ENCODE measurements around the gene MICAL1.
"Not testable (repeated sequence)": the region's sequence is repeated elsewhere in the genome, so short reads cannot be mapped to it uniquely, and the experiment has no call there.

Gene MICAL1

DNA sequence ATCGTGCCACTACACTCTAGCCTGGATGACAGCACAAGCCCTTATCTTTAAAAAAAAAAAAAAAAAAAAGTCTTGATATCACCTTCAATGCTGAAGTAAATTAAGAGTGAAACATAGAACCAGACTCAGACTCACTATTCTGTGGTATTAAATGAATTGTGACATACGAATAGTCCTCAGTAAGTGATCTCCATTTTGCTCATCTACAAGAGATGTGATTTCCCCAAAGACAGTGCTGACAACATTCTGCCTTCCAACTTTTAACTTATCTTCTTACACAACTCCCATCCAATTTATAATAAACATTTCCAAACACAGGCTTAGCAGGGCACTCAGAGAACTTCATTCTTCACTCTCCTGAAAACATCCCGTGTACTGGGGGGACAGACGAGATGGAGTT lies 19.4 kb upstream of the MICAL1 start:
- no peak for DNase-seq

DNA sequence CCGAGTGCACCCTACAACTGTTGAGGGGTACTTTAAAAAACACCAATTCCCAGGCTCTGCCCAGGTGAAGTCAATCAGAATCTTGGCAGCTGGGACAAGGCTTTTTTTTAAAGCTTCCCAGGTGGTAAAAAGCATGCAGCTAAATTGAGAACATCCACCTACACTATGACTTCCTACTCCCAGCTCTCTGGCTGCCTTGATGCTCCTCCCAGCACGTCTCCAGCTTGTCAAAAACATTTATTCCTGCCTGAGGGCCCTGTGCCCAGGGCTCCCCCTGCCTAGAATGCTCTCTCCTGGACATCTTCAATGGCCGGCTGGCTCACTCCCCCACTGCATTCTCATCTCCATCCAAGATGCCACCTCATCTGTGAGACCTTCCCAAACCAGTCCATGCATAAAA lies 17.5 kb upstream of the MICAL1 start:
- DNase-seq, result no peak

DNA sequence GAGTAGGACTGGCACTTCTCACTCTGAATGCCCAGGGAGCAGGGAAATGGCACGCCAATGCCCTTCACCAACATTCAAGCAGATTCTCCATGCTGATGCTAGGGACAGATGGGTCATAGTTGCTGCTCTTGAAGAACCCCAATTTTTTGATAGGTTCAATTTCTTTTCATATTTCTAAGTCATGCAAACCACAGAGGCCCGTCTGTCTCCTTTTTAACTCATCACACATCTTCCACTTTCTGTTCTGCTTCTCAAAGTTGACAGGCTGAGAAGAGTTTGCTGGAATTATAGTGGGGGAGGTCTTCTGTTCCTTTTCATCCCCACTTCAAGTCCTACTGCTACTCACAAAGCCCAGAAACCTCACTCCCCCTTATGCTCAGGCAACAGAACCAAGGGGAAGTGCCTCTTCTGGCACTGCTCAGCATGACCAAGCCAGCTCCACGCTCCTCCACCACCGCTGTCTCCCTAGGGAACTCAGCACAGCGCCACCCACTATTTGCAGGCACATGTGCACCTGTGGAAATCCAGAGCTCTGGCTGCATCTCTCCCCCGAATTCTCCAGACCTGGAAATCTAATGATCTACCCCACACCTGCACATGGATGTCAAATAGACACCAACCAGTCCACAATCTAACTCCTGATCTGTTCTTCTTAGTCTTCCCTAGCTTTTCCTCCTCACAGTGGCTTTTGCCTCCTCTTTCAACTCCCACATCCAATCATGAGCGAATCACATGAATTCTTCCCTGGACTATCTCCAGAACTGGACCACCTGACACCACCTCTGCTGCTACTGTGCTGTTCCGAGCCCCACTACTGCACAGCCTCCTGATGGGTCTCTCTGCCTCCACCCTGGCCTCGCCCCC lies 16.8 kb upstream of the MICAL1 start:
- no peak for DNase-seq

DNA sequence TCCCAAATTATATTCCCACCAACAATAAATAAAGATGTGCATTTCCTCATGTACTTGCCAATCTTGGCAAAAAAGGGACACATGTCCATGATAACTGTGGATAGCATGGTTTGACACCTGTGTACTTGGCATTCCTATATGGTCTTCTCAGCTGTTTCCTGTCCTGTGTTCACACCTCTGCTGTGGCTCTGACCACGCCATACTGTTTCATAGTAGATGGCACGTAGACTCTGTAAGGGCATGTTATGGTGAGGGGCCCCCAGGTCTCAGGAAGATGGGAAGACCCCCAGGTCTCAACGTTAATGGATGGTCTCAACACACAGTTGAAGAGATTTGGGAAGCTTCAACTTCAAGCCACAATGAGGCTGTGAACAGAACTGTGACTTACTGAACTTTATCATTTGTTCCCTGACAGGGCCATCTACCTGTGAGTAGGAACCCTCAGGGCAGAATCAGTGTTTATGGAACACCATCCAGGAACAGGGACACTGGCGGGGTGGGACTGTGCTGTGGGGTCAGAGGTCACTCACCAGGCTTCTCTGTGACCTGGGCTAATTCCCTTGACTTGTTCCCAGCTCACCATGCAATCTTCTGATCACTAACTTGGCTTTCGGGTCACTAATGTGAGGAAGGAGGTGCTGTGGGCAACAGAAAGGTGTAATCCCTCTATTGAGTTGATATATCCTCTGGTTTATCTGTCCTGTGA lies 15.7 kb upstream of the MICAL1 start:
- no peak for DNase-seq

DNA sequence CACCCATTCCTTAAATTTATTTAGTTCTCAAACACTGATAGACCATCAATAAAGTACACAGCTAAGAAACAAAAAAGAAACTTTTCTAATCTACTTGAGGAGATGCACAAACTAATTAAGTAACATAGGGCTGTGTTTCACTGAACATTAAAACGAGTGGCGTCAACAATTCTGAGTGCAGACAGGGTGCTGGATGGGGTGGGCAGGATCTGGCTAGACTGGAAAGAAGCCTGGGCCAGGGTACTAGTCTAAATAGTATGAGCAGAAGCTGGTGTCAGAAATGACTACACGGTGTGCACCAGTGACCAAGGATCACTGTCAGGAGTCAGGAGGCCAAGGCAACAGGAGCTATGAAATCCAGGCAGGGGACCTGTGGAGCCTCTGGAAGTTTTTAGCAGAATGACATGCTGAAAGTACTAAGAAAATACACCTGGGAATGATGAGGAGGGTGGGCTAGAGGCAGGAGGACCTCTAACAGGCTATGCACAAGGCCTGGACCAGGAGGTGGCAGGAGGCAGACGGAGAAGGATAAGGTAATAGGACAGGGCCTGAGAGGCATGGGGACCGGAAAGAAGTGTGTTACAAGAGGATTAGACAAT lies 14.1 kb upstream of the MICAL1 start:
- no peak for DNase-seq

DNA sequence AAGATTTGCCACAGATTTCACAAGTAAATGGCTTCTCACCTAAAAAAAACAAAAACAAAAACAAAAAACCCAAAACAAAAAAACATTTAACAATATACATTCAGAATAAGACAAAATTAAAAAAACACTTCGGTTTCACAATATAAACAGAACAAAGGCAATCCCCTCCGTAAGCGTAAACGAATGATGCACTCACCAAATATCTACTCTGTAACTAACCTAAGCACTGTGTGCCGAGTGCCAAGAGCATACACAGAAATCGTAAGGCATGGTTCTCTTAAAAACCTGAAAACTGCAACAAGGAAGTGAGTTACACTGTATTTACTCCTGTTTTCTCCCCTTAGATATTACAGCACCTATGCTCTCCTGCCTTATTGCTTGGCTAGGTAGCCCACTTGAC lies 12.1 kb upstream of the MICAL1 start:
- no peak for DNase-seq

DNA sequence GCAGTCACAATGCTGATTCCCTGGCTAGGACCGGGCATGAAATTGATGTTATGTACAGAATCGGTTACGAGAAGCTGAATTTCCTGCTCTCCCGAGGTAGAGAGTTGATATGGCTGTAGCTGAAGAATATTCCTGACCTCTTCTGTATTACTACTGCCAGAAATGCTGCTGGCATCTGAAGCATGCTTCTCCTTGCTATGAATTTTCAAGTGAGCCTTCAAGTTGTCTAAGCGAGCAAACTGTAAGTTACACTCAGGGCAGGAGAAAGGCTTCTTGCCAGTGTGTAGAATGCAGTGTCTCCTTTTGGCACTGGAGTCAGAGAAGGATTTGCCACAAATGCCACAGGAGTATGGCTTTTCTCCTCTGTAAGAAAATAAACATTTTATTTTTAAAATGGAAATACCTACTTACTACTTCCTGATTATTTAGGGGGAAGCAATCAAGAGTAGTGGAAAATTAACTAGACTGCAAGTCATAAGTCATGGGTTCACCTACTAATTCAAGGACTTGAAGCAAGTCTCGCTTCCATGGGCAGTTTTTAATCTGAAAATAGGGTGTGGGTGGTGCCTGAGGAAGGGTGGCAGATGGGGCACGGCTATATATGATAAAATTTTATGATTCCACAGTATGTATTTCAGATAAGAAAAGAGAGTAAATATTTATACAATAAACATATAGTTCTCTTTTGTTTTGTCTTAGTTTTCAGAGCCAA lies 10.8 kb upstream of the MICAL1 start:
- no peak for DNase-seq

DNA sequence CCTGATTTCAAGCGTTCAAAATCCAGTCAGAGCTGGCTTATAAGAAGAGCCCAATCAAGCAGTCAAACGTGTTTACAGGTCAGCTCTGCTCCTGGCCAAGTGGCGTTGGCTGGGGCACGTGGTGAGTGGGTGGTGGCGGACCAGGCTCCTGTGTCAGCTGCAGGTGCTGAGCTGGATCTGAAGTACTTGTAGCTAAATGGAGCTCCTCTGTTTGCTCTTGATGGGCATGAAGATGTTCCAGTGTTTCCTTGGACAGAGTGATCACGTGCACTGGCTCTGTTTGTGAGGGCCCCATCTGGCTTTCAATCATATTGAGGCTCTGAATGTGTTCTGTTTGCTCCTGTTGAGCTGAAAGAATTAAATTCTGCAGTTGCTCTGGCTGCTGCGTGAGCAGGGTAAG lies 10.2 kb upstream of the MICAL1 start:
- DNase-seq, result peak in 1 of 2 experiments; percentile 13

DNA sequence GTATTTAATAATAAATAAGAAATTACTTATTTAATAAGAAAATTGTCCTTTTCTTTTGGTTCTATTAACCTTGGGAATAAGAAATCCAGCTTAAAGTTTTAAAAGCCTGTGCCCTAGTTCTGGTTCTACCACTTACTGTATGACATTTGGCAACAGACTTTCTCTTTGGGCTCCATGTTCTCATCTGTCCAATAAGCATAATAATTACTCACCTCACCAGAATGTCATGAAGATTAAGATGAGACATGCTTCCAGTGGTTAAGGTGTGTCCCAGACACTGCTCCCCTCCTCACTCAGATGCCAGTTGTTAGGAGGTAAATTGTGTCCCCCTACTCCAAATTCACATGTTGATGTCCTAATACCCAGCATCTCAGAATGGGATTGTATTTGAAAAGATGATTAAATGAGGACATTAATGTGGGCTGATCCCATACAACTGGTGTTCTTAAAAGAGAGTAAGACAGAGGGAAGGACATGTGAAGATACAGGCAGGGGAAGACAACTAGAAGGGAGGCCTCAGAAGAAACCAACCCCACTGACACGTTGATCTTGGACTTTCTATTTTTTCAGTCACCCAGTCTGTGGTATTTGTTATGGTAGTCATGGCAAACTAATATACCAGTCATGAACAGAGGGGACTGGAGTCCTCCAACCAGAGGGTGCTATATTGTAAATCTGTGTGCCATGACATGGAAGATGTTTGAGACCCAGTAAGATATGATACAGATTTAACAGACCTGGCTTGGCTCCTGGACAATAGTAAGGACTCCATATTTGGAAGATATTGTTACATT lies 6.4 kb upstream of the MICAL1 start:
- no peak for DNase-seq

DNA sequence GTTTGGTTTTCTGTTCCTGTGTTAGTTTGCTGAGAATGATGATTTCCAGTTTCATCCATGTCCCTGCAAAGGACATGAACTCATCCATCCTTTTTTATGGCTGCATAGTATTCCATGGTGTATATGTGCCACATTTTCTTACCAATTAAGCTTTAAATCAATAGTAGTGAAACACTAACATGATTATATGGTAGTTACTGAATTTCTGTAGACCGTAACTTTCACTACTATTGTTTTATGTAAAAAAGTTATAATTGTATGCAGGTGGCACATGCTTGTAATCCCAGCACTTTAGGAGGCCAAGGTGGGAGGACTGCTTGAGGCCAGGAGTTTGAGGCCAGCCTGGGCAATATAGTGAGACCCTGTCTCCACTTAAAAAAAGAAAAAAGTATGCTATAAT lies 5.6 kb upstream of the MICAL1 start:
- not testable (repeated sequence) for DNase-seq

DNA sequence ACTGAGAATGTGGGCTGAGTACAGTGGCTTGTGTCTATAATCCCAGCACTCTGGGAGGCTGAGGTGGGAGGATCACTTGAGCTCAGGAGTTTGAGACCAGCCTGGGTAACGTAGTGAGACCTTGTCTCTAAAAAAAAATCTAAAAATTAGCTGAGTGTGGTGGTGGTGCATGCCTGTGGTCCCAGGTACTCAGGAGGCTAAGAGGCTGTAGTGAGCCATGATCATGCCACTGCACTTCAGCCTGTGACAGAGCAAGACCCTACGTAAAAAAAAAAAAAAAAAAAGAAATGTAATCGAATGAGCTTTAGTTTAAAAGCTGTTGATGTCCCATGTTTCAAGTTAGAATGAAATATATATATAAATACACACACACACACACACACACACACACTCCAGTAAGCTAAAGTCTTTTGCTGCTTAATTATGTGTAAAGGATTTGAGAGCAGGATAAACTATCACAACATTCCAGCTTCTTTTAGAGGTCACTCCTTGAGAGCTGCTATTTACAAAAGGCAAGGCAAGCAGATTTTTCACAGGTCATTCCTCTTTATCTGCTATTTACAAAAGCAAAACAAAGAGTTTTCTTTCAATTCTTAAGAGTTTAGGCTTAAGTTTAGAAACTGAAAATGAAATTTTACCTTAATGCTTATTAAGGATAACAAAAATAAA lies 4.7 kb upstream of the MICAL1 start:
- no peak for DNase-seq

DNA sequence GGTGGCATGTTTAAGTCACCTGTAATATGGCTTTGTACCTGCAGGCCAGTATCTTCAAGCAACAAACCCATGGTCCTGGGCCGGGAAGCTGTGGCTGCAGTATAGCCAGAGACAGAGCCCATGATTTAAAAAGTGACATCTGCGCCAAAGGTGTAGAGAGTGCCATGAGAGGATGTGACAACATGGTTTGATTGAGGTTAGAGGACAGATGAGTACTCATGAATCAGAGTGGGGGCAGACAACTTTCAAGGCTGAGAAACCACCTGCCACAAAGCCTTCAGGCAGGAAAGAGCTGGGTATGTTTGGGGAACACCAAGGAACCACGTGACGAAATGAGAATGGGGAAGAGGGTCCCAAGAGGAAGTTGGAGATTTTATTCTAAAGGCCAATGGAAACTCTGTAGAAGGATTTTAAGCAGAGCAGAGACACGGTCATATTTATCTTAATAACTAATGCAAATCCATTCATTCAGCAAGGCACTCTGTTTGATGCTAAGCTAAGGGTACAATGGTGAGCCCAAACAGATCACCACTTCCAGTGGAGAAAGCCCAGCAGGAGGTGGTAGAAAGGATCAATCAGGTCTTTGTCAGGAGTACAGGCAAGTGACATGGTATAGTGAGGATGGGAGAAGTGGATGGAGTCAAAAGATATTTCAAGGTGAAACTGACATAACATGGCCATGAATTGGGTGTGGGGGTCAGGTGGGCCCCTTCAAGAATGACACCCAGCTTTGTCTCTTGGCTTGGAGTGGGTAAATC lies 3.4 kb upstream of the MICAL1 start:
- DNase-seq, result no peak

DNA sequence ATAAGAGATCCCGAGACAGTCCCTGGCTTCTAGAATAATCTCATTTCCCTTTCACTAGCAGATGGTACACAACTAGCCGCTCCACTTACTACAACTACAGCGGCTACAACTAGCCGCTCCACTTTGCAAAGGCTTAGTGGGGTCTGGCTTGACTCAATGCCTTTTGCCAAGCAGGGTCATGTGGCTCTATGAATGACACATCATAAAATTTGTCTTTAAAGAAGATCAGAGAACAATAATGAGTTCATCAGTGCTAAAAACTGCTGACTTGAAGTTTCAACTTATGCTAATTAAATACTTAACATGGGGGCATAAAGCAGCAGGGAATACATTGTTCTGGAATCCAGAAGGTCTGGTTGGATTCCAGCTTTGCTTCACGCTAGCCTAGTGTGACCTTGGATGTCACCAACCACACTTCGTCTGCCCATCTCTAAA lies 2.0 kb upstream of the MICAL1 start:
- DNase-seq, result no peak

DNA sequence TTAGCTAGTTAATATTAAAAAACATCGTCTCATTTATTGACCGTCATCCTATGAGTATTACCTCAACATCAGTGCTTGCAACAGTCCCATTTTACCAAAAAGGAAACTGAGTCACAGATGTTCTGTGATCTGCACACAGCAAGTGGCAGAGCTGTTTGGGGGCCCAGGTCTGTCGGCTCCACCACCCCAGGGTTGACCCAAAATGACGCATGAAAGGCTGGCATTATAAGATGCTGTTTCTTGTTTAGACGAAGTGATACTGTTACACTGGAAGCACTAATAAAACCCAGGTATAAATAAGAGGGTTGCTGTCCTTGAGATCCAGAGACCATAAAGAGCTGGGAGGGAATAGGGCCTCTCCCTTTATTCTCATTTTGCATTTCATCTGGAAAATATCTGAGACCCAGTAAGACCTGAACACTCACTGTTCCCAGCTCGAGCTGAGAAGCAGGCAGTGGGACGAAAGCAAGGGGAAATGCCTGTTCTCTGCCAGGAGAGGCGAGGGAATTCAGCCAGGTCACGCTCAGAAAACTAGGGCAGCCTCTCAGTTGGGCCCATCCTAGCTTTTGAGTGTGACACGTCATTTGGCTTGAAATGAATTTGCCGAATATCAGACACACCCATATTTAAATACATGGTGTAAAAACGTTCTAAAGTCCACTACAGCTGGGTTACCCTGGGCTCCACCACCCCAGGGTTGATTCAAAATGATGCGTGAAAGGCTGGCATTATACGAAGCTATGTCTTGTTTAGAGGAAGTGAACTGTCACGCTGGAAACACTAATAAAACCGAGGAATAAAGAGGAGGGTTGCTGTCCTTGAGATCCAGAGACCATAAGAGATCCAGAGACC lies 1.4 kb upstream of the MICAL1 start:
- no peak for DNase-seq

DNA sequence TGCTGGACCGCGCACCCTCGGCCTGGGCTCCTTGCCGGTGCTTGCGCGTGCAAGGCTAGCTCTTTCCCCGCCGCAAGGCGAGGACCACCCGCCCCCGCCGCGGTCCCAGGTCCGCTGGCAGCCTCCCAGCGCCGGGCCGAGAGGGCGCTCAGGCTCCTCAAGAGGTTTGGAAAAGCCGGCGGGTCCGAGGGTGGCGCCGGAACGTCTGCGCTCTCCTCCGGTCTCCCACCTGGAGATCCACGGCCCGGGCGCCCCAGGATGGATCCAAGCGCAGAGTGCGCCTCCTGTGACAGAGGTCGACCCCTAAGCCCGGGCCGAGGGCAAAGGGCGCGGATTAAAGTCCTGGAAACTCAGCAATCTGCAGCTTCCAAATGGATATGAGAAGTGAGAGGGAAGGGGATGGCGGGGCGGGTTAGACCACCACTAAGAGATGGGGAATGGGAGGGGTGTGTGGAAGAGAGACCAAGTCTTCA lies 575 bp upstream of the MICAL1 start:
- peak; percentile 53 to 69 for DNase-seq

DNA sequence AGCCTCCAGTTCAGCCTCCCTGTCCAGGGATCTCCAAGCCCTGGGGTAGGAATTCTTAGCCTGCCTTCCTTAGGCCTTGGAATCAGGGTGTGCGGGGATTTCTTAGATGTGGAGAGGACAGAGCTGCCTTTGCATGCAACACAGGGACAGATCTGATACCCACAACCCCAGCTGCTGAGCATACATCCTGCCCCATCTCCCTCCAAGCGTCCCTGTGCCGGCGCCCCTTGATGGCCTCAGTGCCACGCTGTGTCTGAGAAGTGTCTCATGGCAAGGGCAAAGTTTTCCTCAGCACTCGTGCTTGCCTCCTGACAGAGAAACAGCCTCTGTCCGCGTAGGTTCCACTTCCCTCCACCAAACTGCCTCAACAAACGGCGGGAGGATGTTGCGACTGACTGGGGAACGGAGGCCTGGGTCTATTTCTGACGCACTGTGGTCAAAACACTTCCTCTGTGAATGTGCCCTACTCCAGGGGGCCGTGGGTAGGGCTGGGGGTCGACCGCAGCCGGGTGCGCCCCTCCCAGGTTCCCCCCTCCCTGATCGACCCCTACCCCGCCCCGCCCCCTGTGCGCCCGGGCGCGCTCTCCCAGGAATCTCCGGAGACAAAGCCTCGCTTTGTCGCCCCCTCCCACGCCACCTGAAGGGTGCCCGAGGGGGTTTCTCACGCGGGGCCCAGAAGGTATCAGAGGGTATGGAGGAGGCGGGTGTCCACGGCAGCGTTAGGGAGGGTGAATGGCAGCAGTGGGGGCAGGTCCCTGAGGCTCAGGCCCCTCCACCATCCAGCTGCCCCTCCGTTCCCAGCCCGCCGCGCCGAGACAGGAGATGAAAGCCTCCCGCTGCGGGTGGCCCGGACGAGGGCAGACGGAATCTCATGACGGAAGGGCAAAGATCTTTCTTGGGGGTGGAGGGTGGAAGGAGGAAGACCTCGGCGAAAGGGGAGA lies 806 bp downstream of the MICAL1 start:
- DNase-seq, result peak; percentile 57 to 67

DNA sequence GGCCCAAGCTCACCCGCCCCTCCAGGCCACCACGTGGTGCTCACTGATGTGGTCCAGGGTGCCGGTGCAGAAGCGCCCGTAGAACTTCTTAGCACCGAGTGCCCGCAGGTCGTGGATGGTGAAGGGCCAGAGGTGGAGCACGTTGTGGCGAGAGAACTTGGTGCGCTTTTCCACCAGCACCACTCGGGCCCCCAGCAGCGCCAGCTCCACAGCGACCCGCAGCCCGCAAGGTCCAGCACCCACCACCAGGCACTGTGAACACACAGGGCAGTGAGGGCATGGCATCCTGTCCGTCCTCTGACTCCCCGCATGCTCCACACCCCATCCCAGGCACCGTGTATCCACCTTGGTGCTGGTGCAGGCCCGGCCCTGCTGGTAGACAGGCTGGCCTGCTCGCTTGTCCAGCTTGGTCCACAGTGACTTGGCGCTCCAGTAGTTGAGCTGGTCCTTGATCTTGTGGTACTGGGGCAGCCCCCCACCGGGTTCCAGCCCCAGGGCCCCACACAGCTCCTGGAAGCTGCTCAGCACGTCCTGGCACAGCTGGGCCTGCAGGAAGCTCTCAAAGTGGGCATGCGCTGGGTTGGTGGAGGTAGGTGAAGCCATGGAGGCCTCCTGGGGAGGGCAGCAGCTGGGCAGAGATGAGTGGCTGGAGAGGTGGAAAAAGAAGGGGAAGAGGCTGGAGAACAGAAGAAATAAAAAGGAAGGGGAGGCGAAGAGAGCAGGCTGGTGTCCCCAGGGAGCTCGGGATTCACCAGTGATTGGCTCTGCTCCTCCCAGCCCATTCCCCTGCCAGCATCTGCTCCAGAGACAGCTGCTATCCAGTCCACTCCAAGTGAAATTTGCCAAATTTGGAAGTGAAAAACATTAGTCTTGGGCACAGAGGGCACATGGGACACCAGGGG lies 1.7 kb downstream of the MICAL1 start:
- DNase-seq, result peak; percentile 90 to 96

DNA sequence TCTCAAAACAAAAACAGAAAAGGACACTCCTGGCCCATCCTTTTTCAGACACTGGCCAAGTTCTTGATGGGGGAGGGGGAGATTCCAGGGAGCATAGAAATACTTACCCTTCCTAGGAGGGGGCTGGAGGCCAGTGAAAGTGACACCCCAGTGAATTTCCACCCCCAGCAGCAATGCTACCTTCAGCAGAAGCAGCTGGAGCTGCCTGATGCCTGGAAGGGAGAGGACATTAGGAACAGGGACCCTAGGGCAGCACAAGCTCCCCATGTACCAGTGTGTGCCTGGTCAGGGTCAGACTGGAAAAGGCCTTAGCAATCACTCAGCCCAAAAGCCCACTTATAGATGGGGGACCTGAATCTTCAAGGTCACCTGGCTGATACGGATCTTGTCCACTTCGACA lies 2.4 kb downstream of the MICAL1 start:
- DNase-seq, result no peak

Data from NCI-H524 (cell line).